ENCODE data around the gene IKZF2. TPM values are rescaled to one million over a fixed set of nuclear protein-coding genes. Genes with fewer than 3 reads are reported as not detected.
"Not testable (repeated sequence)": the region's sequence is repeated elsewhere in the genome, so short reads cannot be mapped to it uniquely, and the experiment has no call there.

IKZF2 gene
- total and polyA plus RNA-seq, 4 donors, result 0.63 to 17.1 (median 5.7) TPM

GRCh38 chr2:213022987-213023386 is 128.4 kb downstream of the IKZF2 start:
- intact Hi-C loops (cut with DNase I), result no loop called here
- no peaks in the 10 kb centered on the region for H3K4me1 ChIP-seq (ENCODE audit: control insufficient read depth in 1 of 2, insufficient read depth in 2 of 2, low read length in 2 of 2)
- H3K36me3 ChIP-seq (ENCODE audit: control insufficient read depth in 1 of 2, insufficient read depth in 2 of 2, low read length in 1 of 2), result peaks cover 0 to 2% of the 10 kb centered on the region in 2 donors
- WGBS, 2 donors, result 53 to 59% methylated on average over 2 of the region's 2 CpGs
- no peak overlapping the region for H3K27ac ChIP-seq (ENCODE audit: low read depth in 1 of 2, low read length in 2 of 2)
- H3K27me3 ChIP-seq (ENCODE audit: control insufficient read depth in 1 of 2, insufficient read depth in 2 of 2, low read length in 1 of 2), result no peaks in the 10 kb centered on the region
- no peak overlapping the region for H3K4me3 ChIP-seq (ENCODE audit: low read length in 2 of 2)
- no peak for DNase-seq
- H3K9me3 ChIP-seq (ENCODE audit: control insufficient read depth, low read length), result no peaks in the 10 kb centered on the region
- no peak for ATAC-seq (ENCODE audit: low FRiP score)

GRCh38 chr2:213021971-213022899 is 129.2 kb downstream of the IKZF2 start:
- peaks cover 0 to 2% of the 10 kb centered on the region in 2 donors for H3K36me3 ChIP-seq (ENCODE audit: control insufficient read depth in 1 of 2, insufficient read depth in 2 of 2, low read length in 1 of 2)
- WGBS, 2 donors, result 91 to 95% methylated on average over 5 of the region's 5 CpGs
- intact Hi-C loops (cut with DNase I), result no loop called here
- no peaks in the 10 kb centered on the region for H3K9me3 ChIP-seq (ENCODE audit: control insufficient read depth, low read length)
- no peaks in the 10 kb centered on the region for H3K27me3 ChIP-seq (ENCODE audit: control insufficient read depth in 1 of 2, insufficient read depth in 2 of 2, low read length in 1 of 2)
- no peak overlapping the region for H3K4me3 ChIP-seq (ENCODE audit: low read length in 2 of 2)
- H3K27ac ChIP-seq (ENCODE audit: low read depth in 1 of 2, low read length in 2 of 2), result no peak overlapping the region
- ATAC-seq (ENCODE audit: low FRiP score), result no peak
- no peak for DNase-seq
- no peaks in the 10 kb centered on the region for H3K4me1 ChIP-seq (ENCODE audit: control insufficient read depth in 1 of 2, insufficient read depth in 2 of 2, low read length in 2 of 2)

- H3K4me3 ChIP-seq (ENCODE audit: low read length in 2 of 2); ATAC-seq (ENCODE audit: low FRiP score); H3K9me3 ChIP-seq (ENCODE audit: control insufficient read depth, low read length); H3K27ac ChIP-seq (ENCODE audit: low read depth in 1 of 2, low read length in 2 of 2); H3K36me3 ChIP-seq (ENCODE audit: control insufficient read depth in 1 of 2, insufficient read depth in 2 of 2, low read length in 1 of 2); H3K4me1 ChIP-seq (ENCODE audit: control insufficient read depth in 1 of 2, insufficient read depth in 2 of 2, low read length in 2 of 2); DNase-seq; intact Hi-C loops (cut with DNase I); H3K27me3 ChIP-seq (ENCODE audit: control insufficient read depth in 1 of 2, insufficient read depth in 2 of 2, low read length in 1 of 2): not testable (repeated sequence)
- 98 to 99% methylated on average over 6 of the region's 6 CpGs for WGBS, 2 donors
Measured at GRCh38 chr2:213020913-213021312, 130.5 kb downstream of the IKZF2 start.

GRCh38 chr2:213020268-213020667 is 131.1 kb downstream of the IKZF2 start:
- ATAC-seq (ENCODE audit: low FRiP score) (no peak), DNase-seq (no peak)
- Histone ChIP-seq H3K4me3 (ENCODE audit: low read length in 2 of 2) (no peak overlapping the region), H3K36me3 (ENCODE audit: control insufficient read depth in 1 of 2, insufficient read depth in 2 of 2, low read length in 1 of 2) (peaks cover 0 to 2% of the 10 kb centered on the region in 2 donors), H3K4me1 (ENCODE audit: control insufficient read depth in 1 of 2, insufficient read depth in 2 of 2, low read length in 2 of 2) (no peaks in the 10 kb centered on the region), H3K9me3 (ENCODE audit: control insufficient read depth, low read length) (no peaks in the 10 kb centered on the region), H3K27me3 (ENCODE audit: control insufficient read depth in 1 of 2, insufficient read depth in 2 of 2, low read length in 1 of 2) (no peaks in the 10 kb centered on the region), H3K27ac (ENCODE audit: low read depth in 1 of 2, low read length in 2 of 2) (no peak overlapping the region)
- intact Hi-C loops (cut with DNase I), result no loop called here
- WGBS, 2 donors, result 96 to 98% methylated on average over 3 of the region's 3 CpGs

- intact Hi-C loops (cut with DNase I), result no loop called here
- H3K27ac ChIP-seq (ENCODE audit: low read depth in 1 of 2, low read length in 2 of 2), result no peak overlapping the region
- peaks cover 0 to 2% of the 10 kb centered on the region in 2 donors for H3K36me3 ChIP-seq (ENCODE audit: control insufficient read depth in 1 of 2, insufficient read depth in 2 of 2, low read length in 1 of 2)
- no peaks in the 10 kb centered on the region for H3K9me3 ChIP-seq (ENCODE audit: control insufficient read depth, low read length)
- DNase-seq (no peak), ATAC-seq (ENCODE audit: low FRiP score) (no peak)
- no peaks in the 10 kb centered on the region for H3K27me3 ChIP-seq (ENCODE audit: control insufficient read depth in 1 of 2, insufficient read depth in 2 of 2, low read length in 1 of 2)
- H3K4me1 ChIP-seq (ENCODE audit: control insufficient read depth in 1 of 2, insufficient read depth in 2 of 2, low read length in 2 of 2), result no peaks in the 10 kb centered on the region
- no peak overlapping the region for H3K4me3 ChIP-seq (ENCODE audit: low read length in 2 of 2)
- WGBS, 2 donors, result 74 to 88% methylated on average over 2 of the region's 2 CpGs
Measured at GRCh38 chr2:213019368-213019767, 132.0 kb downstream of the IKZF2 start.

- DNase-seq (no peak), ATAC-seq (ENCODE audit: low FRiP score) (no peak)
- Histone ChIP-seq H3K27ac (ENCODE audit: low read depth in 1 of 2, low read length in 2 of 2) (no peak overlapping the region), H3K4me1 (ENCODE audit: control insufficient read depth in 1 of 2, insufficient read depth in 2 of 2, low read length in 2 of 2) (no peaks in the 10 kb centered on the region), H3K27me3 (ENCODE audit: control insufficient read depth in 1 of 2, insufficient read depth in 2 of 2, low read length in 1 of 2) (no peaks in the 10 kb centered on the region), H3K4me3 (ENCODE audit: low read length in 2 of 2) (no peak overlapping the region), H3K36me3 (ENCODE audit: control insufficient read depth in 1 of 2, insufficient read depth in 2 of 2, low read length in 1 of 2) (peaks cover 0 to 2% of the 10 kb centered on the region in 2 donors), H3K9me3 (ENCODE audit: control insufficient read depth, low read length) (no peaks in the 10 kb centered on the region)
- intact Hi-C loops (cut with DNase I), result no loop called here
Measured at GRCh38 chr2:213018340-213018901, 133.0 kb downstream of the IKZF2 start.

GRCh38 chr2:213017404-213017803 is 134.0 kb downstream of the IKZF2 start:
- 96 to 98% methylated on average over 1 of the region's 1 CpG for WGBS, 2 donors
- Histone ChIP-seq H3K9me3 (ENCODE audit: control insufficient read depth, low read length) (no peaks in the 10 kb centered on the region), H3K27me3 (ENCODE audit: control insufficient read depth in 1 of 2, insufficient read depth in 2 of 2, low read length in 1 of 2) (no peaks in the 10 kb centered on the region), H3K27ac (ENCODE audit: low read depth in 1 of 2, low read length in 2 of 2) (no peak overlapping the region), H3K4me1 (ENCODE audit: control insufficient read depth in 1 of 2, insufficient read depth in 2 of 2, low read length in 2 of 2) (no peaks in the 10 kb centered on the region), H3K4me3 (ENCODE audit: low read length in 2 of 2) (no peak overlapping the region), H3K36me3 (ENCODE audit: control insufficient read depth in 1 of 2, insufficient read depth in 2 of 2, low read length in 1 of 2) (peaks cover 0 to 2% of the 10 kb centered on the region in 2 donors)
- DNase-seq (no peak), ATAC-seq (ENCODE audit: low FRiP score) (no peak)
- intact Hi-C loops (cut with DNase I), result no loop called here

- intact Hi-C loops (cut with DNase I), result no loop called here
- ATAC-seq (ENCODE audit: low FRiP score) (no peak), DNase-seq (no peak)
- Histone ChIP-seq H3K27ac (ENCODE audit: low read depth in 1 of 2, low read length in 2 of 2) (no peak overlapping the region), H3K9me3 (ENCODE audit: control insufficient read depth, low read length) (no peaks in the 10 kb centered on the region), H3K27me3 (ENCODE audit: control insufficient read depth in 1 of 2, insufficient read depth in 2 of 2, low read length in 1 of 2) (no peaks in the 10 kb centered on the region), H3K4me3 (ENCODE audit: low read length in 2 of 2) (no peak overlapping the region), H3K36me3 (ENCODE audit: control insufficient read depth in 1 of 2, insufficient read depth in 2 of 2, low read length in 1 of 2) (peaks cover 0 to 2% of the 10 kb centered on the region in 2 donors), H3K4me1 (ENCODE audit: control insufficient read depth in 1 of 2, insufficient read depth in 2 of 2, low read length in 2 of 2) (no peaks in the 10 kb centered on the region)
- WGBS, 2 donors, result 83 to 88% methylated on average over 4 of the region's 4 CpGs
Measured at GRCh38 chr2:213016984-213017351, 134.4 kb downstream of the IKZF2 start.
